Gastrocnemius medialis (tissue), 4 donors: ENCODE measurements around the gene ENTREP1. TPM values are rescaled to one million over a fixed set of nuclear protein-coding genes. Genes with fewer than 3 reads are reported as not detected.
A peak's percentile ranks its signal among the peaks of the same experiment; 100 is the strongest.

Experiments used
- ATAC-seq, 2 donors: fragments of 150-250 bp; one replicate each; pipeline ENCODE4 v1.9.1; 2016
- DNase-seq, 2 donors: peaks; one replicate each; pipeline ENCODE4 v3.0.0-alpha.2; 2019
- H3K27ac ChIP-seq, 4 donors: fragments of 200-600 bp; sonication (generic); 1 replicate in 1 of 4; 2 replicates in 3 of 4; pipeline ENCODE4 v1.5.1; 2016 to 2018; ENCODE audit warnings: mild to moderate bottlenecking in 2 of 4, moderate library complexity in 1 of 4
- H3K27me3 ChIP-seq, 3 donors: fragments of 200-600 bp; sonication (generic) in 2 of 3; 1 replicate in 1 of 3; 2 replicates in 2 of 3; pipeline versions ENCODE4 v1.5.1 to v1.6.0; 2016 to 2019; ENCODE audit warnings: mild to moderate bottlenecking in 1 of 3, moderate library complexity in 1 of 3
- H3K36me3 ChIP-seq, 2 donors: fragments of 200-600 bp; sonication (generic) in 1 of 2; one replicate each; pipeline ENCODE4 v1.5.1; 2017 to 2018
- H3K4me1 ChIP-seq, 2 donors: fragments of 200-600 bp; sonication (generic) in 1 of 2; one replicate each; pipeline ENCODE4 v1.5.1; 2016 to 2017; ENCODE audit warnings: mild to moderate bottlenecking in 2 of 2
- H3K4me3 ChIP-seq, 4 donors: fragments of 200-600 bp; sonication (generic) in 3 of 4; 1 replicate in 1 of 4; 2 replicates in 3 of 4; pipeline ENCODE4 v1.5.1; 2016 to 2019; ENCODE audit warnings: mild to moderate bottlenecking in 2 of 4
- H3K9me3 ChIP-seq, 3 donors: fragments of 200-600 bp; sonication (generic) in 2 of 3; 1 replicate in 1 of 3; 2 replicates in 2 of 3; pipeline ENCODE4 v1.5.1; 2016 to 2019
- POLR2A ChIP-seq, 2 donors: fragments of 450-650 bp; IDR thresholded peaks; one replicate each; pipeline ENCODE4 v1.6.1; 2017; ENCODE audit warnings: antibody characterized with exemption in 2 of 2, mild to moderate bottlenecking in 2 of 2, moderate library complexity in 2 of 2
- in situ Hi-C, 4 donors: fragments of 200-750 bp; cut with MboI; loops; one replicate each; pipeline versions ENCODE4 v1.15.0 to v1.8.0; 2017; ENCODE audit warnings: low sequenced_read_pairs in 4 of 4
- intact Hi-C: fragments of 100-400 bp; cut with DNase I; formaldehyde crosslinking; loops from one replicate; pipeline ENCODE4 v1.15.1; 2023; ENCODE audit warnings: low total_unique reads
- total RNA-seq, 4 donors: library from RNA; depleted of rRNA; stranded (reverse); fragments of >200 nt; gene quantifications; one replicate each; pipeline versions ENCODE4 v1.1.0 to v1.2.3, GENCODE V29; 2016
- TF ChIP-seq, protein P1 (sequence below), 5 experiments: fragments of 450-650 bp in 3 of 5; fragments of 200-600 bp in 2 of 5; sonication (generic) in 2 of 5; IDR thresholded peaks in 4 of 5; conservative IDR thresholded peaks in 1 of 5; 1 replicate in 4 of 5; 2 replicates in 1 of 5; pipeline ENCODE4 v1.5.1; 2016 to 2019; ENCODE audit warnings: antibody characterized with exemption in 5 of 5, mild to moderate bottlenecking in 3 of 5, moderate library complexity in 3 of 5

The ENTREP1 gene
- total RNA-seq, 4 donors from 2014 or later, result 10.8 to 26.8 (median 17.1) TPM

DNA sequence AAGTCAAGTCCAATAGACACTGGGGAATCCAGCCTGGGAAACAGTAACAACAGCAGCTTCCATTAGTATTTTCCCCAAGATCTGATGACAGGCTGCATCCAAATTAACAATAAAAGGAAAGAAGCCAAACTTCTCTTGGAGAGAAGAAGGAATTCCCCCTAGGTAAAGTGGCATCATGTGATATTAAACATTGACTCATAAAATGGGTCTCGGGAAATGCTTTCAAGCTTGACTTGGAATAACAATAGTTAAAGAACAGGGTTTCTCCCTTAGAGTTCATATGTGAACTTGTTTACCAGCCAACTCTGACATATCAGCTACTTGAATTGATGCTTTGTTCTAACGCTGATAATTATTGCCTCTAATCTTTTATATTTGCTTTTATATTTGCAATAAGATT, 45.4 kb downstream of the ENTREP1 start:
- intact Hi-C loops (no loop called here), in situ Hi-C loops (no loop called here)

DNA sequence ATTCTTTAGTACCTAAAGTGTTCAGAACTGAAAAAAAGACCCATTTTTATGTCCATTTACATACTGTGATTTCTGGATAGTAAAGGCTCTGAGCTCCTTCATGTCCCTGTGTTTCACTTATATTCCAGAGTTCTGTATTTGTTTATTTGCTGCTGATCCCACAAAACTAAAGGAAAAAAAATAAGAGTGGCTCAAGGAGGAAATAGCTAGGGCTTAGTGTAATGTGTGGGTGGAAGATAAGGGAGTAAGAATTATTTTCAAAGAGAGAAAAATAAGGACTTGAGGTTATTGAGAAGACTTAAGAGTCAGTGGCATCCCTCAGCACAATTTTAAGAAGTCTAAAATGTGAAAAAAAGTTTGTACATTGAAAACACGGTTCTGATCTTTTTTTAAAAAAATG, 46.0 kb downstream of the ENTREP1 start:
- ATAC-seq (no peak), DNase-seq (no peak)
- H3K36me3 ChIP-seq, result peaks cover 0 to 7% of the 10 kb centered on the region in 2 donors
- H3K27me3 ChIP-seq, result no peaks in the 10 kb centered on the region
- H3K27ac ChIP-seq, result peak overlapping the region; percentile 4 to 60 (median 45)
- in situ Hi-C loops (no loop called here), intact Hi-C loops (no loop called here)
- H3K4me3 ChIP-seq, result no peak overlapping the region
- H3K4me1 ChIP-seq, result peaks cover 29 to 32% of the 10 kb centered on the region in 2 donors
- no peak for TF ChIP-seq POLR2A (IDR thresholded peaks at IDR 0.05)
- TF ChIP-seq, protein P1, sequence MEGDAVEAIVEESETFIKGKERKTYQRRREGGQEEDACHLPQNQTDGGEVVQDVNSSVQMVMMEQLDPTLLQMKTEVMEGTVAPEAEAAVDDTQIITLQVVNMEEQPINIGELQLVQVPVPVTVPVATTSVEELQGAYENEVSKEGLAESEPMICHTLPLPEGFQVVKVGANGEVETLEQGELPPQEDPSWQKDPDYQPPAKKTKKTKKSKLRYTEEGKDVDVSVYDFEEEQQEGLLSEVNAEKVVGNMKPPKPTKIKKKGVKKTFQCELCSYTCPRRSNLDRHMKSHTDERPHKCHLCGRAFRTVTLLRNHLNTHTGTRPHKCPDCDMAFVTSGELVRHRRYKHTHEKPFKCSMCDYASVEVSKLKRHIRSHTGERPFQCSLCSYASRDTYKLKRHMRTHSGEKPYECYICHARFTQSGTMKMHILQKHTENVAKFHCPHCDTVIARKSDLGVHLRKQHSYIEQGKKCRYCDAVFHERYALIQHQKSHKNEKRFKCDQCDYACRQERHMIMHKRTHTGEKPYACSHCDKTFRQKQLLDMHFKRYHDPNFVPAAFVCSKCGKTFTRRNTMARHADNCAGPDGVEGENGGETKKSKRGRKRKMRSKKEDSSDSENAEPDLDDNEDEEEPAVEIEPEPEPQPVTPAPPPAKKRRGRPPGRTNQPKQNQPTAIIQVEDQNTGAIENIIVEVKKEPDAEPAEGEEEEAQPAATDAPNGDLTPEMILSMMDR (IDR thresholded peaks at IDR 0.05 in 4 of 5, conservative IDR thresholded peaks at IDR 0.05 in 1 of 5), result no peak
- no peaks in the 10 kb centered on the region for H3K9me3 ChIP-seq

More for the DNA sequence above, 45.4 kb downstream of the ENTREP1 start:
- no peak for ATAC-seq
- Histone ChIP-seq H3K9me3 (no peaks in the 10 kb centered on the region), H3K4me1 (peaks cover 33 to 34% of the 10 kb centered on the region in 2 donors), H3K27ac (peak overlapping the region; percentile 4 to 60 (median 45)), H3K27me3 (no peaks in the 10 kb centered on the region), H3K36me3 (peaks cover 0 to 7% of the 10 kb centered on the region in 2 donors), H3K4me3 (no peak overlapping the region)
- DNase-seq, result no peak
- no peak for TF ChIP-seq POLR2A (IDR thresholded peaks at IDR 0.05)
- TF ChIP-seq, protein P1 (IDR thresholded peaks at IDR 0.05 in 4 of 5, conservative IDR thresholded peaks at IDR 0.05 in 1 of 5), result no peak

DNA sequence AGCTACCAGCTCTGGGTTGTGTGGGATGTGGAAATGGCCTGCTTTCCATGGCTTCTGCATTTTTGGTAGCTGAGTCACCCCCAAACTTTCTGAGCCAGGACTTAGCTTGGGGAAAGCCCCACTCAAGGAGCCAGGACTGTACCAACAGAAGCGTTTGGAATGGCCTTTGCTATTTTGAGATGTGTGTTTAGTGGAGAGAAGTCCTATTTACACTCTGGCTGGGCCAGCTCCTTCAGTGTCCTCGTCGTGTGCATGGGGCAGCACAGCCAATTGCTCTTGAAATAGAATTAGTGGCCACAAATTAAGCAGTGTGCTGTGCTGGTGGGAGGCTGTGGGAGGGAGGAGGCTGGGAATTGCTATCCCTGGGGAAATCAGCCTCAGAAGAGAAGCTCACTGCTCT, 51.6 kb downstream of the ENTREP1 start:
- Histone ChIP-seq H3K36me3 (peaks cover 0 to 7% of the 10 kb centered on the region in 2 donors), H3K4me1 (peaks cover 51 to 56% of the 10 kb centered on the region in 2 donors), H3K4me3 (no peak overlapping the region), H3K27ac (peak overlapping the region; percentile 90 to 98 (median 96)), H3K27me3 (no peaks in the 10 kb centered on the region), H3K9me3 (no peaks in the 10 kb centered on the region)
- TF ChIP-seq POLR2A (IDR thresholded peaks at IDR 0.05), result peak in 1 of 2 donors; percentile 31
- TF ChIP-seq, protein P1 (IDR thresholded peaks at IDR 0.05 in 4 of 5, conservative IDR thresholded peaks at IDR 0.05 in 1 of 5), result no peak
- in situ Hi-C loops (loop anchor here in 1 of 4 donors (25.0 kb wide), 1 partner anchor 1236 kb away; no protein-coding TSS in a partner anchor), intact Hi-C loops (no loop called here)
- DNase-seq (peak; percentile 42 to 48), ATAC-seq (peak; percentile 14 to 16)

DNA sequence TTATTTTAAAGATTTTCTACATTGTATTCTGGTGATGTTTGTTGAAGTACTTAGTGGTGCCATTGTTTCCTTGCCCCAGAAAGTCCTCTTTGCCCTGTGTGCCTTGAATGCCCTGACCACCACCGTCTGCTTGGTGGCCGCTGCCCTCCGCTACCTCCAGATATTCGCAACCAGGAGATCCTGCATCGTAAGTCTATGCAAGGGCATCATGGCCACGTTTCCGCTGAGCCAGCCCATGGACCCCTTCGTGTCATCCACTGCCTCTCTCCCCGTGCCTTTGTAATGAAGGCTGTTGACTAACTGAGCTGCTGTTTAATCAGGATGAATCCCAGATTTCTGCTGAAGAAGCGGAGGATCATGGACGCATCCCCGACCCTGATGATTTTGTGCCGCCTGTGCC, 52.3 kb downstream of the ENTREP1 start:
- H3K9me3 ChIP-seq, result no peaks in the 10 kb centered on the region
- in situ Hi-C loops (loop anchor here in 1 of 4 donors (25.0 kb wide), 1 partner anchor 1235 kb away; no protein-coding TSS in a partner anchor), intact Hi-C loops (no loop called here)
- H3K36me3 ChIP-seq, result peaks cover 0 to 5% of the 10 kb centered on the region in 2 donors
- H3K4me3 ChIP-seq, result no peak overlapping the region
- DNase-seq (no peak), ATAC-seq (no peak)
- peak overlapping the region; percentile 90 to 98 (median 96) for H3K27ac ChIP-seq
- TF ChIP-seq POLR2A (IDR thresholded peaks at IDR 0.05), result no peak
- TF ChIP-seq, protein P1 (IDR thresholded peaks at IDR 0.05 in 4 of 5, conservative IDR thresholded peaks at IDR 0.05 in 1 of 5), result no peak
- peaks cover 57 to 62% of the 10 kb centered on the region in 2 donors for H3K4me1 ChIP-seq
- H3K27me3 ChIP-seq, result no peaks in the 10 kb centered on the region
